GM23338 (cell line): ENCODE measurements around the gene KCNAB1. TPM values are rescaled to one million over a fixed set of nuclear protein-coding genes. Genes with fewer than 3 reads are reported as not detected.

ENCODE experiments used
- ATAC-seq: fragments of 200-7000 bp; cut with Tn5 transposase; 3 replicates; pipeline ENCODE4 v1.9.1; 2020
- DNase-seq: peaks from one replicate; pipeline ENCODE4 v3.0.0-alpha.2; 2015; ENCODE audit warnings: low spot score
- H2AFZ ChIP-seq: fragments of 200-600 bp; sonication (generic); 2 replicates; pipeline ENCODE4 v1.8.0; 2016; ENCODE audit warnings: antibody characterized with exemption, mild to moderate bottlenecking, moderate library complexity
- H3F3A ChIP-seq: fragments of 200-600 bp; sonication (generic); replicated peaks from 2 replicates; pipeline ENCODE4 v1.8.0; 2017; ENCODE audit warnings: antibody characterized with exemption, mixed run types, low read depth
- H3K27ac ChIP-seq: fragments of 200-600 bp; sonication (generic); 2 replicates; pipeline ENCODE4 v1.6.1; 2016; ENCODE audit warnings: low read depth
- H3K27me3 ChIP-seq: fragments of 200-600 bp; sonication (generic); 2 replicates; pipeline ENCODE4 v1.8.0; 2016; ENCODE audit warnings: mild to moderate bottlenecking, mixed run types, moderate library complexity; ENCODE audit not compliant: insufficient read depth
- H3K36me3 ChIP-seq: fragments of 200-600 bp; sonication (generic); 2 replicates; pipeline ENCODE4 v1.8.0; 2016; ENCODE audit warnings: mild to moderate bottlenecking; ENCODE audit not compliant: insufficient read depth
- H3K4me1 ChIP-seq: fragments of 200-600 bp; sonication (generic); 2 replicates; pipeline ENCODE4 v1.8.0; 2016; ENCODE audit warnings: mild to moderate bottlenecking, moderate library complexity; ENCODE audit not compliant: insufficient read depth
- H3K4me2 ChIP-seq: fragments of 200-600 bp; sonication (generic); 2 replicates; pipeline ENCODE4 v1.7.1; 2017; ENCODE audit warnings: mixed run types
- H3K4me3 ChIP-seq: fragments of 200-600 bp; sonication (generic); 2 replicates; pipeline ENCODE4 v1.6.1; 2016; ENCODE audit warnings: mixed run types
- H3K79me2 ChIP-seq: fragments of 200-600 bp; sonication (generic); replicated peaks from 2 replicates; pipeline ENCODE4 v1.8.0; 2017; ENCODE audit warnings: mild to moderate bottlenecking; ENCODE audit not compliant: insufficient read depth
- H3K9me2 ChIP-seq: fragments of 200-600 bp; sonication (generic); 2 replicates; pipeline ENCODE4 v1.8.0; 2017; ENCODE audit not compliant: insufficient read depth
- H4K20me1 ChIP-seq: fragments of 200-600 bp; sonication (generic); replicated peaks from 2 replicates; pipeline ENCODE4 v1.8.0; 2017; ENCODE audit warnings: mild to moderate bottlenecking; ENCODE audit not compliant: insufficient read depth
- H3K27ac Mint-ChIP-seq: 2 replicates; pipeline ENCODE4 v1.8.0; 2020; ENCODE audit warnings: inconsistent platforms, mild to moderate bottlenecking, moderate library complexity, mixed read lengths
- H3K27me3 Mint-ChIP-seq: 3 replicates; pipeline ENCODE4 v1.8.0; 2022; ENCODE audit warnings: low read depth, mild to moderate bottlenecking, moderate library complexity, mixed read lengths, inconsistent platforms; ENCODE audit not compliant: insufficient read depth, poor library complexity
- H3K36me3 Mint-ChIP-seq: 3 replicates; pipeline ENCODE4 v1.8.0; 2021; ENCODE audit warnings: low read depth, mild to moderate bottlenecking, inconsistent platforms, moderate library complexity, mixed read lengths
- H3K4me1 Mint-ChIP-seq: 3 replicates; pipeline ENCODE4 v1.8.0; 2020; ENCODE audit warnings: mild to moderate bottlenecking, inconsistent platforms, mixed read lengths
- H3K4me3 Mint-ChIP-seq: 3 replicates; pipeline ENCODE4 v1.8.0; 2021; ENCODE audit warnings: moderate library complexity, mild to moderate bottlenecking, inconsistent platforms, mixed read lengths
- H3K9me3 Mint-ChIP-seq: 3 replicates; pipeline ENCODE4 v1.8.0; 2020; ENCODE audit warnings: moderate library complexity, mild to moderate bottlenecking, inconsistent platforms, mixed read lengths
- CREB1 ChIP-seq: fragments of 250-450 bp; sonication (Bioruptor Pico); IDR thresholded peaks from 2 replicates; pipeline ENCODE4 v1.5.0; 2020; ENCODE audit warnings: low read depth, mild to moderate bottlenecking, moderate library complexity
- EZH2 ChIP-seq: fragments of 200-600 bp; sonication (generic); IDR thresholded peaks from one replicate; pipeline ENCODE4 v1.8.0; 2017; ENCODE audit warnings: antibody characterized with exemption, mild to moderate bottlenecking, low read depth; ENCODE audit not compliant: unreplicated experiment
- EZH2phosphoT487 ChIP-seq: fragments of 200-600 bp; sonication (generic); IDR thresholded peaks from one replicate; pipeline ENCODE4 v1.8.1; 2018; ENCODE audit warnings: antibody characterized with exemption; ENCODE audit not compliant: unreplicated experiment
- JUNB ChIP-seq: IDR thresholded peaks from one replicate; pipeline ENCODE4 v1.6.1; 2016; ENCODE audit warnings: antibody characterized with exemption; ENCODE audit not compliant: unreplicated experiment
- NANOG ChIP-seq: IDR thresholded peaks from 2 replicates; pipeline ENCODE4 v1.6.1; 2016; ENCODE audit warnings: antibody characterized with exemption, borderline replicate concordance
- POLR2AphosphoS5 ChIP-seq: IDR thresholded peaks from 2 replicates; pipeline ENCODE4 v1.6.1; 2016; ENCODE audit warnings: antibody characterized with exemption, low read depth
- STAT1 ChIP-seq: IDR thresholded peaks from one replicate; pipeline ENCODE4 v1.6.1; 2016; ENCODE audit warnings: antibody characterized with exemption; ENCODE audit not compliant: unreplicated experiment
- ZNF114 ChIP-seq: fragments of 250-450 bp; sonication (Bioruptor Pico); IDR thresholded peaks from 2 replicates; pipeline ENCODE4 v1.5.0; 2020; ENCODE audit warnings: mild to moderate bottlenecking, moderate library complexity
- ZNF331 ChIP-seq: fragments of 250-450 bp; sonication (Bioruptor Pico); IDR thresholded peaks from 2 replicates; pipeline ENCODE4 v1.5.0; 2020; ENCODE audit warnings: low read depth, mild to moderate bottlenecking, moderate library complexity
- polyA plus RNA-seq: library from polyadenylated mRNA; unstranded; fragments of >200 nt; fragmentation: Nextera tagmentation; extraction: Ambion mirVana; gene quantifications from 2 replicates; pipeline ENCODE4 v1.2.1, GENCODE V29; 2016
- total RNA-seq: library from RNA; depleted of rRNA; stranded (reverse); fragments of >200 nt; shearing (Covaris generic); gene quantifications from 2 replicates; pipeline ENCODE4 v1.2.3, GENCODE V29; 2014
- TF ChIP-seq, protein P1 (sequence below): IDR thresholded peaks from 2 replicates; pipeline ENCODE4 v1.6.1; 2016; ENCODE audit warnings: antibody characterized with exemption
- TF ChIP-seq, protein P2 (sequence below), 2 experiments: fragments of 200-600 bp in 1 of 2; sonication (generic) in 1 of 2; conservative IDR thresholded peaks; 2 replicates each; pipeline versions ENCODE4 v1.5.1 to v1.6.1; 2016 to 2017; ENCODE audit warnings: antibody characterized with exemption in 2 of 2, low read depth in 2 of 2, mild to moderate bottlenecking in 2 of 2, moderate library complexity in 1 of 2
- TF ChIP-seq, protein P3 (sequence below): fragments of 250-450 bp; sonication (Bioruptor Pico); IDR thresholded peaks from 2 replicates; pipeline ENCODE4 v1.5.0; 2020; ENCODE audit warnings: mild to moderate bottlenecking, moderate library complexity
- TF ChIP-seq, protein P4 (sequence below): IDR thresholded peaks from one replicate; pipeline ENCODE4 v1.6.1; 2018; ENCODE audit warnings: antibody characterized with exemption; ENCODE audit not compliant: unreplicated experiment

The KCNAB1 gene
- total and polyA plus RNA-seq, 2 experiments from 2014 or later: 0.69 to 2.6 TPM

DNA sequence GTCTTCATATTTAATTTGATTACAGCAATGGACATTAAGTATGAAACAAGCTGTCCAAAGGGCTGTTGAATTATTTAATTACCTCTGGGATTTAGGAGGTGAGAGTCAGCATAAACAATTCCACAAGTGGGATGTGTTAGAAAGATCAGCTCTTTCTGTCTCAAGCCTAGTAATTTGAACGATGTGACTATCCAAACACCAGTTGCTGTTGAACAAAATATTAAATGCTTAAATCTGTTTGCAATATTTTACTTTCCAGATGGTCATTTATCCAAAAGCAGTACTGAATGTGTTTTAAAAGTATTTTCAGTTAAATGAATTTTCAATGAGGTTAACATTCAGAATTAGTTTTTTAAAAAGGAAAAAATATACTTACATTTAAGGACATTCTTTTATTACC lies 12.7 kb downstream of the KCNAB1 start:
- ATAC-seq: no peak
- Histone ChIP-seq H3K4me3 (no peak overlapping the region), H3K4me1 (no peaks in the 10 kb centered on the region), H3K4me2 (no peak overlapping the region), H2AFZ (no peak overlapping the region), H3K27me3 (no peaks in the 10 kb centered on the region), H4K20me1 (no peaks in the 10 kb centered on the region), H3K27ac (no peak overlapping the region), H3K36me3 (no peaks in the 10 kb centered on the region), H3K9me2 (no peaks in the 10 kb centered on the region), H3F3A (no peaks in the 10 kb centered on the region), H3K79me2 (no peaks in the 10 kb centered on the region)
- TF ChIP-seq STAT1 (no peak), JUNB (no peak), EZH2phosphoT487 (no peak), CREB1 (CRISPR knock-in tag) (no peak), ZNF331 (CRISPR knock-in tag) (no peak), NANOG (no peak), EZH2 (no peak), POLR2AphosphoS5 (no peak), ZNF114 (CRISPR knock-in tag) (no peak)
- TF ChIP-seq, protein P1, sequence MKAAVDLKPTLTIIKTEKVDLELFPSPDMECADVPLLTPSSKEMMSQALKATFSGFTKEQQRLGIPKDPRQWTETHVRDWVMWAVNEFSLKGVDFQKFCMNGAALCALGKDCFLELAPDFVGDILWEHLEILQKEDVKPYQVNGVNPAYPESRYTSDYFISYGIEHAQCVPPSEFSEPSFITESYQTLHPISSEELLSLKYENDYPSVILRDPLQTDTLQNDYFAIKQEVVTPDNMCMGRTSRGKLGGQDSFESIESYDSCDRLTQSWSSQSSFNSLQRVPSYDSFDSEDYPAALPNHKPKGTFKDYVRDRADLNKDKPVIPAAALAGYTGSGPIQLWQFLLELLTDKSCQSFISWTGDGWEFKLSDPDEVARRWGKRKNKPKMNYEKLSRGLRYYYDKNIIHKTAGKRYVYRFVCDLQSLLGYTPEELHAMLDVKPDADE: no peak
- TF ChIP-seq, protein P2, sequence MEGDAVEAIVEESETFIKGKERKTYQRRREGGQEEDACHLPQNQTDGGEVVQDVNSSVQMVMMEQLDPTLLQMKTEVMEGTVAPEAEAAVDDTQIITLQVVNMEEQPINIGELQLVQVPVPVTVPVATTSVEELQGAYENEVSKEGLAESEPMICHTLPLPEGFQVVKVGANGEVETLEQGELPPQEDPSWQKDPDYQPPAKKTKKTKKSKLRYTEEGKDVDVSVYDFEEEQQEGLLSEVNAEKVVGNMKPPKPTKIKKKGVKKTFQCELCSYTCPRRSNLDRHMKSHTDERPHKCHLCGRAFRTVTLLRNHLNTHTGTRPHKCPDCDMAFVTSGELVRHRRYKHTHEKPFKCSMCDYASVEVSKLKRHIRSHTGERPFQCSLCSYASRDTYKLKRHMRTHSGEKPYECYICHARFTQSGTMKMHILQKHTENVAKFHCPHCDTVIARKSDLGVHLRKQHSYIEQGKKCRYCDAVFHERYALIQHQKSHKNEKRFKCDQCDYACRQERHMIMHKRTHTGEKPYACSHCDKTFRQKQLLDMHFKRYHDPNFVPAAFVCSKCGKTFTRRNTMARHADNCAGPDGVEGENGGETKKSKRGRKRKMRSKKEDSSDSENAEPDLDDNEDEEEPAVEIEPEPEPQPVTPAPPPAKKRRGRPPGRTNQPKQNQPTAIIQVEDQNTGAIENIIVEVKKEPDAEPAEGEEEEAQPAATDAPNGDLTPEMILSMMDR (conservative IDR thresholded peaks at IDR 0.05; ENCODE audit: low read depth in 2 of 2): no peak
- TF ChIP-seq, protein P3, sequence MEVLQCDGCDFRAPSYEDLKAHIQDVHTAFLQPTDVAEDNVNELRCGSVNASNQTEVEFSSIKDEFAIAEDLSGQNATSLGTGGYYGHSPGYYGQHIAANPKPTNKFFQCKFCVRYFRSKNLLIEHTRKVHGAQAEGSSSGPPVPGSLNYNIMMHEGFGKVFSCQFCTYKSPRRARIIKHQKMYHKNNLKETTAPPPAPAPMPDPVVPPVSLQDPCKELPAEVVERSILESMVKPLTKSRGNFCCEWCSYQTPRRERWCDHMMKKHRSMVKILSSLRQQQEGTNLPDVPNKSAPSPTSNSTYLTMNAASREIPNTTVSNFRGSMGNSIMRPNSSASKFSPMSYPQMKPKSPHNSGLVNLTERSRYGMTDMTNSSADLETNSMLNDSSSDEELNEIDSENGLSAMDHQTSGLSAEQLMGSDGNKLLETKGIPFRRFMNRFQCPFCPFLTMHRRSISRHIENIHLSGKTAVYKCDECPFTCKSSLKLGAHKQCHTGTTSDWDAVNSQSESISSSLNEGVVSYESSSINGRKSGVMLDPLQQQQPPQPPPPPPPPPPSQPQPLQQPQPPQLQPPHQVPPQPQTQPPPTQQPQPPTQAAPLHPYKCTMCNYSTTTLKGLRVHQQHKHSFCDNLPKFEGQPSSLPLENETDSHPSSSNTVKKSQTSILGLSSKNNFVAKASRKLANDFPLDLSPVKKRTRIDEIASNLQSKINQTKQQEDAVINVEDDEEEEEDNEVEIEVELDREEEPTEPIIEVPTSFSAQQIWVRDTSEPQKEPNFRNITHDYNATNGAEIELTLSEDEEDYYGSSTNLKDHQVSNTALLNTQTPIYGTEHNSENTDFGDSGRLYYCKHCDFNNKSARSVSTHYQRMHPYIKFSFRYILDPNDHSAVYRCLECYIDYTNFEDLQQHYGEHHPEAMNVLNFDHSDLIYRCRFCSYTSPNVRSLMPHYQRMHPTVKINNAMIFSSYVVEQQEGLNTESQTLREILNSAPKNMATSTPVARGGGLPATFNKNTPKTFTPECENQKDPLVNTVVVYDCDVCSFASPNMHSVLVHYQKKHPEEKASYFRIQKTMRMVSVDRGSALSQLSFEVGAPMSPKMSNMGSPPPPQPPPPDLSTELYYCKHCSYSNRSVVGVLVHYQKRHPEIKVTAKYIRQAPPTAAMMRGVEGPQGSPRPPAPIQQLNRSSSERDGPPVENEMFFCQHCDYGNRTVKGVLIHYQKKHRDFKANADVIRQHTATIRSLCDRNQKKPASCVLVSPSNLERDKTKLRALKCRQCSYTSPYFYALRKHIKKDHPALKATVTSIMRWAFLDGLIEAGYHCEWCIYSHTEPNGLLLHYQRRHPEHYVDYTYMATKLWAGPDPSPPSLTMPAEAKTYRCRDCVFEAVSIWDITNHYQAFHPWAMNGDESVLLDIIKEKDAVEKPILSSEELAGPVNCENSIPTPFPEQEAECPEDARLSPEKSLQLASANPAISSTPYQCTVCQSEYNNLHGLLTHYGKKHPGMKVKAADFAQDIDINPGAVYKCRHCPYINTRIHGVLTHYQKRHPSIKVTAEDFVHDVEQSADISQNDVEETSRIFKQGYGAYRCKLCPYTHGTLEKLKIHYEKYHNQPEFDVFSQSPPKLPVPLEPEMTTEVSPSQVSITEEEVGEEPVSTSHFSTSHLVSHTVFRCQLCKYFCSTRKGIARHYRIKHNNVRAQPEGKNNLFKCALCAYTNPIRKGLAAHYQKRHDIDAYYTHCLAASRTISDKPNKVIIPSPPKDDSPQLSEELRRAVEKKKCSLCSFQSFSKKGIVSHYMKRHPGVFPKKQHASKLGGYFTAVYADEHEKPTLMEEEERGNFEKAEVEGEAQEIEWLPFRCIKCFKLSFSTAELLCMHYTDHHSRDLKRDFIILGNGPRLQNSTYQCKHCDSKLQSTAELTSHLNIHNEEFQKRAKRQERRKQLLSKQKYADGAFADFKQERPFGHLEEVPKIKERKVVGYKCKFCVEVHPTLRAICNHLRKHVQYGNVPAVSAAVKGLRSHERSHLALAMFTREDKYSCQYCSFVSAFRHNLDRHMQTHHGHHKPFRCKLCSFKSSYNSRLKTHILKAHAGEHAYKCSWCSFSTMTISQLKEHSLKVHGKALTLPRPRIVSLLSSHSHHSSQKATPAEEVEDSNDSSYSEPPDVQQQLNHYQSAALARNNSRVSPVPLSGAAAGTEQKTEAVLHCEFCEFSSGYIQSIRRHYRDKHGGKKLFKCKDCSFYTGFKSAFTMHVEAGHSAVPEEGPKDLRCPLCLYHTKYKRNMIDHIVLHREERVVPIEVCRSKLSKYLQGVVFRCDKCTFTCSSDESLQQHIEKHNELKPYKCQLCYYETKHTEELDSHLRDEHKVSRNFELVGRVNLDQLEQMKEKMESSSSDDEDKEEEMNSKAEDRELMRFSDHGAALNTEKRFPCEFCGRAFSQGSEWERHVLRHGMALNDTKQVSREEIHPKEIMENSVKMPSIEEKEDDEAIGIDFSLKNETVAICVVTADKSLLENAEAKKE (CRISPR knock-in tag): no peak
- TF ChIP-seq, protein P4, sequence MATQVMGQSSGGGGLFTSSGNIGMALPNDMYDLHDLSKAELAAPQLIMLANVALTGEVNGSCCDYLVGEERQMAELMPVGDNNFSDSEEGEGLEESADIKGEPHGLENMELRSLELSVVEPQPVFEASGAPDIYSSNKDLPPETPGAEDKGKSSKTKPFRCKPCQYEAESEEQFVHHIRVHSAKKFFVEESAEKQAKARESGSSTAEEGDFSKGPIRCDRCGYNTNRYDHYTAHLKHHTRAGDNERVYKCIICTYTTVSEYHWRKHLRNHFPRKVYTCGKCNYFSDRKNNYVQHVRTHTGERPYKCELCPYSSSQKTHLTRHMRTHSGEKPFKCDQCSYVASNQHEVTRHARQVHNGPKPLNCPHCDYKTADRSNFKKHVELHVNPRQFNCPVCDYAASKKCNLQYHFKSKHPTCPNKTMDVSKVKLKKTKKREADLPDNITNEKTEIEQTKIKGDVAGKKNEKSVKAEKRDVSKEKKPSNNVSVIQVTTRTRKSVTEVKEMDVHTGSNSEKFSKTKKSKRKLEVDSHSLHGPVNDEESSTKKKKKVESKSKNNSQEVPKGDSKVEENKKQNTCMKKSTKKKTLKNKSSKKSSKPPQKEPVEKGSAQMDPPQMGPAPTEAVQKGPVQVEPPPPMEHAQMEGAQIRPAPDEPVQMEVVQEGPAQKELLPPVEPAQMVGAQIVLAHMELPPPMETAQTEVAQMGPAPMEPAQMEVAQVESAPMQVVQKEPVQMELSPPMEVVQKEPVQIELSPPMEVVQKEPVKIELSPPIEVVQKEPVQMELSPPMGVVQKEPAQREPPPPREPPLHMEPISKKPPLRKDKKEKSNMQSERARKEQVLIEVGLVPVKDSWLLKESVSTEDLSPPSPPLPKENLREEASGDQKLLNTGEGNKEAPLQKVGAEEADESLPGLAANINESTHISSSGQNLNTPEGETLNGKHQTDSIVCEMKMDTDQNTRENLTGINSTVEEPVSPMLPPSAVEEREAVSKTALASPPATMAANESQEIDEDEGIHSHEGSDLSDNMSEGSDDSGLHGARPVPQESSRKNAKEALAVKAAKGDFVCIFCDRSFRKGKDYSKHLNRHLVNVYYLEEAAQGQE: no peak
- Mint-ChIP-seq H3K27me3 (peaks cover 2% of the 10 kb centered on the region), H3K9me3 (no peaks in the 10 kb centered on the region), H3K36me3 (no peaks in the 10 kb centered on the region), H3K27ac (no peak overlapping the region), H3K4me1 (no peaks in the 10 kb centered on the region), H3K4me3 (no peak overlapping the region)
- DNase-seq: no peak
